Heart left ventricle (tissue), 16 donors: Measurements from ENCODE around the gene SLC16A8. TPM values are rescaled to one million over a fixed set of nuclear protein-coding genes. Genes with fewer than 3 reads are reported as not detected.

ENCODE experiments used
- ATAC-seq, 4 donors: fragments of 200-7000 bp; cut with Tn5 transposase; one replicate each; pipeline ENCODE4 v1.9.1; 2020 to 2022; ENCODE audit warnings: moderate library complexity in 4 of 4, mild to moderate bottlenecking in 3 of 4, moderate number of reproducible peaks in 1 of 4
- DNase-seq, 5 donors: peaks; one replicate each; pipeline ENCODE4 v3.0.0-alpha.2; 2020
- H3K27ac ChIP-seq, 12 donors: fragments of 200-600 bp; sonication (generic) in 4 of 12; one replicate each; pipeline versions ENCODE4 v1.5.0 to v1.8.0; 2016 to 2022; ENCODE audit warnings: mild to moderate bottlenecking in 2 of 12
- H3K27me3 ChIP-seq, 9 donors: fragments of 200-600 bp; sonication (generic) in 2 of 9; one replicate each; pipeline versions ENCODE4 v1.5.1 to v1.8.0; 2016 to 2022; ENCODE audit warnings: mild to moderate bottlenecking in 3 of 9
- H3K36me3 ChIP-seq, 9 donors: fragments of 200-600 bp; sonication (generic) in 2 of 9; one replicate each; pipeline versions ENCODE4 v1.5.0 to v1.8.0; 2018 to 2022; ENCODE audit warnings: mild to moderate bottlenecking in 2 of 9
- H3K4me1 ChIP-seq, 12 donors: fragments of 200-600 bp; sonication (generic) in 4 of 12; one replicate each; pipeline versions ENCODE4 v1.5.0 to v1.8.0; 2016 to 2022; ENCODE audit warnings: mild to moderate bottlenecking in 3 of 12
- H3K4me3 ChIP-seq, 12 donors: fragments of 200-600 bp; sonication (generic) in 4 of 12; one replicate each; pipeline versions ENCODE4 v1.5.0 to v1.8.0; 2017 to 2022; ENCODE audit warnings: mild to moderate bottlenecking in 9 of 12, moderate library complexity in 4 of 12
- H3K9me3 ChIP-seq, 12 donors: fragments of 200-600 bp; sonication (generic) in 4 of 12; one replicate each; pipeline versions ENCODE4 v1.5.0 to v1.8.0; 2016 to 2022; ENCODE audit warnings: mild to moderate bottlenecking in 1 of 12
- POLR2A ChIP-seq, 2 donors: fragments of 450-650 bp; IDR thresholded peaks; one replicate each; pipeline ENCODE4 v1.6.1; 2017; ENCODE audit warnings: antibody characterized with exemption in 2 of 2, mild to moderate bottlenecking in 2 of 2, moderate library complexity in 2 of 2
- WGBS, 4 donors: extraction: QIAGEN DNeasy Blood & Tissue Kit in 2 of 4; methylation state at CpG; one replicate each; pipeline versions ENCODE4 v1.1.5 to v1.1.7; 2013 to 2018; 5-methylcytosine and 5-hydroxymethylcytosine counted together
- intact Hi-C, 10 donors: fragments of 100-400 bp; cut with DNase I; formaldehyde crosslinking; loops; one replicate each; pipeline versions ENCODE4 v1.11.1 to v1.14.2; 2022
- polyA plus RNA-seq, 2 donors: library from polyadenylated mRNA; stranded (reverse); fragments of 200-250 nt; gene quantifications; one replicate each; pipeline ENCODE4 v1.2.3, GENCODE V29; 2013
- total RNA-seq, 9 donors: library from RNA; depleted of rRNA in 2 of 9; stranded (reverse); fragments of >200 nt in 2 of 9; fragmentation: NEBNext Ultra II Directional in 3 of 9; extraction: Animal tissue kit (Norgen Biotek cat#: 25700) in 3 of 9; gene quantifications; one replicate each; pipeline versions ENCODE4 v1.1.0 to v1.2.4, GENCODE V29; 2016 to 2023
- TF ChIP-seq, protein P1 (sequence below), 12 donors: fragments of 200-600 bp; sonication (generic) in 4 of 12; IDR thresholded peaks; one replicate each; pipeline versions ENCODE4 v1.5.0 to v1.8.0; 2018 to 2022; ENCODE audit warnings: antibody characterized with exemption in 12 of 12, mild to moderate bottlenecking in 5 of 12
- donor health status: ischemic (EF 13 %, LVEDD 7.1; RV severe dilation, severe dysfunction).
- donor health status: healthy with polysubstance abuse.
- donor health status: DM: no; HTN: yes; CAD: no.
- donor health status: DM: no; HTN: no; CAD: no.
- donor health status: ischemic (EF 25% LVEDD 6.9; RV normal size, moderate dysfunction).
- donor health status: ischemic (EF 25% LVEDD 5.7; RV mildly dilated, moderate dysfunction).
- donor health status: healthy.
- donor health status: DM: yes; HTN: yes; CAD: no.
- donor health status: ischemic (EF 35%, LVEDD 5.7; RV mildly dilated, moderate dysfunction).
- donor health status: nonischemic (EF 11% LVEDD 7.7; RV severe dilation, severe dysfunction).
- donor health status: DM: yes; HTN: yes; CAD: no.
- donor health status: PGD.
- donor health status: ischemic (EF 29% LVEDD 5.4; RV normal size, mild dysfunction).
- donor health status: nonischemic (EF 23%, LVEDD 6.1; RV moderate dilation, normal function).

The SLC16A8 gene
- total and polyA plus RNA-seq, 11 donors, result 0.34 TPM; not detected in 10

DNA sequence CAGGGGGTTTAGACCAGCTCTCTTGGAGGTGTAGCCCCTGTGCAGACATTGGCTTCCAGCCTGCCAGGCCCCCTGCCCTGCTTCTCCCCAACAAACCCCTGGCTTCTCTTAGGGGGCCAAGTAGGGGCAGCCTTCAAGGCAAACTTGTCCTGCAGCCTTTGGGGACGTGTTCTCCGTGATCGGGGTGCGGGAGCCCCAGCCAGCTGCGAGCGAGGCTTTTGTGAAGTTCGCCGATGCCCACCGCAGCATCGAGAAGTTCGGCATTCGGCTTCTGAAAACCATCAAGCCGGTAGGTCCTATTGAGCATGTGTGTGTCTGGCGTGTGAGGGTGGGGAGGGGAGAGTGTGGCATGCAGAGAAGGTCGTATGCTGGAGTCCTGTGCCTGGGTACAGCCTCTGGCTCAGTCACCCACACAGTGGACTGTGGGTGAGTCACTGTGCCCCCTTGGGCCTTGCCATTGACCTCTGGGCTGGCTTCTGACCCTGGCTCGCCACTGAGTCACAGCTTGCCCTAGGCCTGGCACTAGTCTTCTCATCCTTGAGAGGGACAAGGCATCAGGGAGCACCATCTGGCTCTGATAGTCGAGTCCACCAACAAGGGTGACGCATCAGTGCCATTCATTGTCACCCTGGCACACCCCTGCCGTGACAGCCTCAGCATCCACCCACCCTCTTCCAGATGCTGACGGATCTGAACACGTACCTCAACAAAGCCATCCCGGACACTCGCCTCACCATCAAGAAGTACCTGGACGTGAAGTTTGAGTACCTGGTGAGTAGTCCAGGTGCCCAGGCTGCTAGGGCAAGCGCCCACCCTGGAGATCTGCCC is 11.4 kb downstream of the SLC16A8 start:
- no peak for TF ChIP-seq POLR2A (IDR thresholded peaks at IDR 0.05)
- TF ChIP-seq, protein P1, sequence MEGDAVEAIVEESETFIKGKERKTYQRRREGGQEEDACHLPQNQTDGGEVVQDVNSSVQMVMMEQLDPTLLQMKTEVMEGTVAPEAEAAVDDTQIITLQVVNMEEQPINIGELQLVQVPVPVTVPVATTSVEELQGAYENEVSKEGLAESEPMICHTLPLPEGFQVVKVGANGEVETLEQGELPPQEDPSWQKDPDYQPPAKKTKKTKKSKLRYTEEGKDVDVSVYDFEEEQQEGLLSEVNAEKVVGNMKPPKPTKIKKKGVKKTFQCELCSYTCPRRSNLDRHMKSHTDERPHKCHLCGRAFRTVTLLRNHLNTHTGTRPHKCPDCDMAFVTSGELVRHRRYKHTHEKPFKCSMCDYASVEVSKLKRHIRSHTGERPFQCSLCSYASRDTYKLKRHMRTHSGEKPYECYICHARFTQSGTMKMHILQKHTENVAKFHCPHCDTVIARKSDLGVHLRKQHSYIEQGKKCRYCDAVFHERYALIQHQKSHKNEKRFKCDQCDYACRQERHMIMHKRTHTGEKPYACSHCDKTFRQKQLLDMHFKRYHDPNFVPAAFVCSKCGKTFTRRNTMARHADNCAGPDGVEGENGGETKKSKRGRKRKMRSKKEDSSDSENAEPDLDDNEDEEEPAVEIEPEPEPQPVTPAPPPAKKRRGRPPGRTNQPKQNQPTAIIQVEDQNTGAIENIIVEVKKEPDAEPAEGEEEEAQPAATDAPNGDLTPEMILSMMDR (IDR thresholded peaks at IDR 0.05), result no peak
- Histone ChIP-seq H3K9me3 (no peaks in the 10 kb centered on the region), H3K27ac (no peak overlapping the region), H3K4me3 (no peak overlapping the region), H3K36me3 (peaks cover 0 to 53% (median 35%) of the 10 kb centered on the region in 9 donors), H3K27me3 (no peaks in the 10 kb centered on the region), H3K4me1 (peaks cover 0 to 34% (median 25%) of the 10 kb centered on the region in 12 donors)
- no peak for ATAC-seq
- whole genome bisulfite sequencing, 4 donors, result 95 to 97% (median 96%) methylated on average over 20 to 25 of the region's 25 CpGs
- intact Hi-C loops, result loop anchor here in 1 of 10 donors (10.0 kb wide), 1 partner anchor 252 kb away; no protein-coding TSS in a partner anchor
- peak in 2 of 5 donors; percentile 20 to 37 for DNase-seq

DNA sequence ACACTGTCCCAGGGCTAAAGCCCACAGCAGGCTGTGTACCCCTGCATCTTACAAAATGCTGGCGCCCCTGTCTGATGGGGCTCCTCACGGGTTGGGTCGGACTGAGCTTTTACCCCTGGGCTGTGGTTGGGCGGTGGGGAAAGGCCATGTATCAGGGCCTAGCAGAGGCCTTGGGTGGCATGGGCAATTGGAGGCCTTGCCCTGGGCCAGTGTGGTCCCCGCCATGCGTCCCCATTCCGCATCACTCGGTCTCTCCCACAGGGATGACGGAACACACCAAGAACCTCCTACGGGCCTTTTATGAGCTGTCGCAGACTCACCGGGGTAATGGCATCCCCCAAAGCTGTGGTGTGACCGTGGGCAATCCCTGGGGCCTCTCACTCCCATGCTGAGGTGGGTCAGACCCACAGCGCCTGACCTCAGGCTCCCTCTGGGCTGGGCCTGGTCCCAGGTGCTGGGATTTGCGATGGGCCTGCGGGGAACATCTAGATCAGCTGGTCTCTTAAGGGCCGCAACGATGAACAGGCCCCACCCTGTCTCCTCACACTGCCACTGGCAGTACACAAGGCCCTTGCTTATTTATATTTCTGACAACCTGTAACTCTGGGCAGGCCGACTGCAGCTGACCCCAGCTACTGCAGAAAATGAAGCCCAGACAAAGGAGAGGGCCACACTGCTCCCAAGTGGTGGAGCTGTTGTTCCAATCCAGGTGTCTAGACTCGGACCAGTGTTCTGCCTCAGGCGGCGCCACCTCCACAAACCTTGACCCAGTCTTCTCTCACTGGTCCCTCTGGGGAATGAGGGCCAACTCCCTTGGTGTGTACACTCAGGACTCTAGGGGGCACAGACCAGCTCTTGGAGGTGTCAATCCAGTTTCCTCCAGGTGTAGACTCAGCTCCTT is 12.3 kb downstream of the SLC16A8 start:
- H3K27me3 ChIP-seq, result no peaks in the 10 kb centered on the region
- no peak overlapping the region for H3K27ac ChIP-seq
- H3K9me3 ChIP-seq, result no peaks in the 10 kb centered on the region
- DNase-seq (peak in 2 of 5 donors; percentile 25 to 57), ATAC-seq (no peak)
- 84 to 92% (median 89%) methylated on average over 7 to 22 of the region's 22 CpGs for WGBS, 4 donors
- intact Hi-C loops, result loop anchor here in 1 of 10 donors (10.0 kb wide), 1 partner anchor 253 kb away; no protein-coding TSS in a partner anchor
- TF ChIP-seq, protein P1 (IDR thresholded peaks at IDR 0.05), result no peak
- no peak for TF ChIP-seq POLR2A (IDR thresholded peaks at IDR 0.05)
- peaks cover 0 to 43% (median 29%) of the 10 kb centered on the region in 12 donors for H3K4me1 ChIP-seq
- H3K4me3 ChIP-seq, result no peak overlapping the region
- peaks cover 0 to 58% (median 35%) of the 10 kb centered on the region in 9 donors for H3K36me3 ChIP-seq

DNA sequence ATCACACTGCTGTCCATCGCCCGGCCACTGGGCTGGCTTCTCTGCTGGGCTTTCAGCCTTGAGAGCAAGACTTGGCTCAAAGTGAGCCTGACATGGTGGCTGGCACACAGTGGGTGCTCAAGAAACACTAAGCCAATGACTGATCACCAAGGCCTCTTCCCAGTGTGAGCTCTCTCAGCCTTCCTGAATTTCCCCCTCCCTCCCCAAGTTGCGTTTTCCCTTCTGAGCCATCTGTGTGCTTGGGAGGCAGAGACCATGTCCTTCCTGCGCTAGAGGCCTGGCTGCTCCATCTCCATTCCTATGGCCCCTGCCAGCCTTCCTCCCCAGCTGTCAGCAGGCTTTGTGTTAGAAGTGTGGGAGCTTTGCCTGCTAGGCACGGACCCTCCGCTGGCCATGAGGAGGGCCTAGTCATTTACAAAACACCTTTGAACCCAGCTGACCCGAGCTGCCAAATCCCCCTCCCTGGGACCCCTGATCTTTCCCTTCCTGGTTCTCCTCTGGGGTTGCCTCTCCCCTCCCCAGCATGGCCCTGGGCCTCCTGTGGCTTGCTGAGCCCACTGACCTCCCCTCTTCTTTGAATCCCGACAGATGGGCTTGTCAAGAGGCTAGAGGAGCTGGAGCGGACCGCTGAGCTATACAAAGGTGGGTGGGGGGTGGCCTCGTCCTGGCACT is 13.6 kb downstream of the SLC16A8 start:
- H3K36me3 ChIP-seq, result peaks cover 0 to 70% (median 46%) of the 10 kb centered on the region in 9 donors
- no peaks in the 10 kb centered on the region for H3K9me3 ChIP-seq
- no peak overlapping the region for H3K4me3 ChIP-seq
- intact Hi-C loops, result loop anchor here in 1 of 10 donors (10.0 kb wide), 1 partner anchor 254 kb away; no protein-coding TSS in a partner anchor
- peak overlapping the region; percentile 74 to 91 (median 85) for H3K27ac ChIP-seq
- 72 to 87% (median 74%) methylated on average over 9 to 11 of the region's 11 CpGs for WGBS, 4 donors
- TF ChIP-seq POLR2A (IDR thresholded peaks at IDR 0.05), result no peak
- TF ChIP-seq, protein P1 (IDR thresholded peaks at IDR 0.05), result no peak
- ATAC-seq (no peak), DNase-seq (peak in 2 of 5 donors; percentile 23 to 44)
- H3K27me3 ChIP-seq, result no peaks in the 10 kb centered on the region
- peaks cover 0 to 44% (median 29%) of the 10 kb centered on the region in 12 donors for H3K4me1 ChIP-seq
